DMS153 treated with DMSO at 0.1 percent for 48 hours (cell line): ENCODE results near the gene ADCK1.
"Not testable (repeated sequence)": the region's sequence is repeated elsewhere in the genome, so short reads cannot be mapped to it uniquely, and the experiment has no call there.

Experiments used
- DNase-seq: peaks from one replicate; lab custom pipeline; 2025; ENCODE audit not compliant: unreplicated experiment; lab: John Stamatoyannopoulos, UW

ADCK1 gene

GRCh38 chr14:77892890-77893484, 93.1 kb downstream of the ADCK1 start:
- DNase-seq = no peak

- DNase-seq = no peak
These were observed 97.5 kb downstream of the ADCK1 start for GRCh38 chr14:77897374-77897773.

- no peak for DNase-seq
These were observed 102.9 kb downstream of the ADCK1 start for GRCh38 chr14:77902811-77903210.

GRCh38 chr14:77903221-77903620, 103.3 kb downstream of the ADCK1 start:
- no peak for DNase-seq

GRCh38 chr14:77903937-77904617, 104.2 kb downstream of the ADCK1 start:
- no peak for DNase-seq

- no peak for DNase-seq
These were observed 106.5 kb downstream of the ADCK1 start for GRCh38 chr14:77906446-77906845.

- DNase-seq = no peak
These were observed 108.9 kb downstream of the ADCK1 start for GRCh38 chr14:77908847-77909246.

GRCh38 chr14:77909911-77910310, 110.0 kb downstream of the ADCK1 start:
- no peak for DNase-seq

GRCh38 chr14:77910506-77910905, 110.6 kb downstream of the ADCK1 start:
- DNase-seq = no peak

GRCh38 chr14:77911356-77911755, 111.4 kb downstream of the ADCK1 start:
- no peak for DNase-seq

- no peak for DNase-seq
These were observed 113.0 kb downstream of the ADCK1 start for GRCh38 chr14:77912754-77913556.

- no peak for DNase-seq
These were observed 114.3 kb downstream of the ADCK1 start for GRCh38 chr14:77914073-77914721.

GRCh38 chr14:77915390-77915789, 115.5 kb downstream of the ADCK1 start:
- not testable (repeated sequence) for DNase-seq

GRCh38 chr14:77917491-77918201, 117.7 kb downstream of the ADCK1 start:
- DNase-seq = no peak

GRCh38 chr14:77918448-77918847, 118.5 kb downstream of the ADCK1 start:
- no peak for DNase-seq

- no peak for DNase-seq
These were observed 120.4 kb downstream of the ADCK1 start for GRCh38 chr14:77920312-77920711.

GRCh38 chr14:77921818-77922217, 121.9 kb downstream of the ADCK1 start:
- DNase-seq = no peak

GRCh38 chr14:77923131-77923936, 123.4 kb downstream of the ADCK1 start:
- no peak for DNase-seq

- DNase-seq = no peak
These were observed 124.4 kb downstream of the ADCK1 start for GRCh38 chr14:77924141-77924948.
